Measurements from ENCODE around the gene NPHS1.

Gene NPHS1

DNA sequence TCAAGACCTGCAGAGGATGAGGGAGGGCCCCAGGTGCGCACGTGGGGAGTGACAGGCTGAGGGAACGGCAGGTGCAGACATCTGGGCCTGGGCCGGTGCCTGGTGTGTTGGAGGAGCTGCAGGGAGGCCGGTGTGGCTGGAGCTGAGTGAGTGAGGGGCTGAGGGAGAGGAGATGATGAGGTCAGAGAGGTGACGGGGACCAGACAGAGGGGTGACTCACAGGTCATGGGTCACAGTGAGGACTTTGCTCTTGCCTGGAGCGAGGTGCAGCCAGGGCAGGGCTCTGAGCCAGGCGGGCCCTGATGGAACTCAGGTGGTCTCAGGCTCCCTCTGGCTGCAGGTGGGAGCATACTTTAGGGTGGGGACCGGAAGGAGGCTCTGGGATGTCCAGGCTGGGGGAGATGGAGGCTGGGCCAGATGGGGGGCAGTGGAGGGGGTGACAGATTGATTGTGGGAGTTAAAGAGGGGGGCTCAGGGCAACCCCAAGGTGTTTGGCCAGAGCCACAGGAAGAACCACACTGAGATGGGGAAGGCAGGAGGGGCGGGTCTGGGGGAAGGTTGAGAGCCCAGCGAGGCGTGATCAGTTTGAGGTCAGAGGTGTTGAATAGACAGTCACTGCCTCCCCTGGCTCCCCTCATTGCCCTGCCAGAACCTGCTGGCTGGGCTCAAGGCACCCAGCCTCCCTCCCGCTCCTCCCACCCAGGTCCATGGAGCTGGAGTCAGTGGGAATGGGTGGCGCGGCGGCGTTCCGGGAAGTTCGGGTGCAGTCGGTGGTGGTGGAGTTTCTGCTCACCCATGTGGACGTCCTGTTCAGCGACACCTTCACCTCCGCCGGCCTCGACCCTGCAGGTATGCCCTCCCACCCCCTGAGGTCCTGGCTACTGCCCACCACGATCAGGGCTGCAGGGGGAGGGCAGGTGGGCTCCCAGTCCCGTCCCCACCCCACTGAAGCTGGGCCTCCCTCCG, 68.6 kb downstream of the NPHS1 start:
- no peak for DNase-seq (ENCODE audit: low read depth, low spot score)
- no peak for TF ChIP-seq CTCF (IDR thresholded peaks at IDR 0.05; ENCODE audit: low read depth, low read length)
- H3K4me3 ChIP-seq (ENCODE audit: low read depth, low read length): no peak overlapping the region
- in situ Hi-C loops (cut with HindIII; ENCODE audit: low sequenced_read_pairs): no loop called here

GRCh38 chr19:35782589-35782988, 69.7 kb downstream of the NPHS1 start:
- no peak overlapping the region for H3K4me3 ChIP-seq (ENCODE audit: low read depth, low read length)
- DNase-seq (ENCODE audit: low read depth, low spot score): no peak
- in situ Hi-C loops (cut with HindIII; ENCODE audit: low sequenced_read_pairs): no loop called here
- TF ChIP-seq CTCF (IDR thresholded peaks at IDR 0.05; ENCODE audit: low read depth, low read length): no peak

DNA sequence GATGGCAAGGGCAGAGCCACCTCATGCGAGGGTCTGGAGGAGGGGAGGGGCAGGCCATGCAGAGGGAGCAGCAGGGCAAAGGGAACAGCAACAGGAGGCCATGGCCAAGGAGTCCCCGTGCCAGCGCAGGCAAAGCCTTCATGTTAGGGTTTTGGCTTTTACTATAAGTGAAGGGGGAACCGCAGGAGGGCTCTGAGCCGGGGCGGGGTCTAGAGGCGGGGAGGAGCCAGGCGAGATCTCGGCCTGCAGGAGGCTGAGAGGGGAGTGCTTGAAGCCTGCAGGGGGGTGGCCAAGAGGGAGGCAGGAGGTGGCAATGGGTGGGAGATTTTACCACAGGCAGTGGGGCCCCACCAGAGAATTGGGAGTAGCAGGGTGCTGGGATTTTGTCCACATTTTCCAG, 70.7 kb downstream of the NPHS1 start:
- in situ Hi-C loops (cut with HindIII; ENCODE audit: low sequenced_read_pairs): no loop called here
- no peak for DNase-seq (ENCODE audit: low read depth, low spot score)
- TF ChIP-seq CTCF (IDR thresholded peaks at IDR 0.05; ENCODE audit: low read depth, low read length): no peak
- H3K4me3 ChIP-seq (ENCODE audit: low read depth, low read length): no peak overlapping the region

- in situ Hi-C loops (cut with HindIII; ENCODE audit: low sequenced_read_pairs): no loop called here
- TF ChIP-seq CTCF (IDR thresholded peaks at IDR 0.05; ENCODE audit: low read depth, low read length): no peak
- no peak overlapping the region for H3K4me3 ChIP-seq (ENCODE audit: low read depth, low read length)
- DNase-seq (ENCODE audit: low read depth, low spot score): no peak
Observed at GRCh38 chr19:35780717-35781116, 71.6 kb downstream of the NPHS1 start.

GRCh38 chr19:35780058-35780457, 72.2 kb downstream of the NPHS1 start:
- in situ Hi-C loops (cut with HindIII; ENCODE audit: low sequenced_read_pairs): no loop called here
- no peak for DNase-seq (ENCODE audit: low read depth, low spot score)
- no peak overlapping the region for H3K4me3 ChIP-seq (ENCODE audit: low read depth, low read length)

GRCh38 chr19:35779033-35779432, 73.3 kb downstream of the NPHS1 start:
- no peak overlapping the region for H3K4me3 ChIP-seq (ENCODE audit: low read depth, low read length)
- TF ChIP-seq CTCF (IDR thresholded peaks at IDR 0.05; ENCODE audit: low read depth, low read length): no peak
- DNase-seq (ENCODE audit: low read depth, low spot score): no peak
- in situ Hi-C loops (cut with HindIII; ENCODE audit: low sequenced_read_pairs): no loop called here

More at GRCh38 chr19:35780058-35780457, 72.2 kb downstream of the NPHS1 start:
- no peak for TF ChIP-seq CTCF (IDR thresholded peaks at IDR 0.05; ENCODE audit: low read depth, low read length)
